Putamen (tissue), 1 donor: ENCODE measurements around the gene GPATCH2L.

Source experiments
- DNase-seq: peaks from one replicate; pipeline ENCODE4 v3.0.0-alpha.2; 2016; ENCODE audit warnings: low spot score

GPATCH2L gene

DNA sequence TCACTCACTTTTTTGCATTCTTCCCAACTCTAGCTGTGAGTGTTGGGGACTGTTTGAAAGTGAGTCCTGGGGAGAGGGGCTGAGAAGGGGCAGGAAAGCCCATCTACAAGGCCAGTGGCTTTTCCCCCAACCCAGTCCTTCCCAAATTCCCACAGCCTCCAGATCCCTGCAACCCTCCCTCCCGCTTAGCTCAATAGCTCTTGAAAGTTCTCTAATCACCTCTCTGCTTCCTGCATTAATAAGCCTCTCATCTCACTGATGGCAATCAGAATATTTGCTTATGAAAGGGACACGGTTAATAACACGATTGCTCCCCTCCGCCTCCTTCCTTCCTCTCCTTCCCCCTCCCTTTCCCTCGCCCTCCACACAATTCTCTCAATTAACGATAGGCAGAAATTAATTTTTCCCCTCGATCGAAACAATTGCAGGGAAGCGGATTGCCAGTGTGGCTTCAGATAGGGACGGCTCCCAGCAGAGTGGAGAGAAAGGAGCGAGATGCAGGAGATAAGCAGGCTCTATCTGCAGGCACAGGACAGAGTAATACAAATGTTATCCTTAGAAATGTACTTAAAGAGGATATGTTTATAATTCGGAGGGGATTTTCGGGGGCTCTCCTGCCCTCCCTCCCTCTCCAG lies 15.1 kb upstream of the GPATCH2L start:
- DNase-seq = no peak

DNA sequence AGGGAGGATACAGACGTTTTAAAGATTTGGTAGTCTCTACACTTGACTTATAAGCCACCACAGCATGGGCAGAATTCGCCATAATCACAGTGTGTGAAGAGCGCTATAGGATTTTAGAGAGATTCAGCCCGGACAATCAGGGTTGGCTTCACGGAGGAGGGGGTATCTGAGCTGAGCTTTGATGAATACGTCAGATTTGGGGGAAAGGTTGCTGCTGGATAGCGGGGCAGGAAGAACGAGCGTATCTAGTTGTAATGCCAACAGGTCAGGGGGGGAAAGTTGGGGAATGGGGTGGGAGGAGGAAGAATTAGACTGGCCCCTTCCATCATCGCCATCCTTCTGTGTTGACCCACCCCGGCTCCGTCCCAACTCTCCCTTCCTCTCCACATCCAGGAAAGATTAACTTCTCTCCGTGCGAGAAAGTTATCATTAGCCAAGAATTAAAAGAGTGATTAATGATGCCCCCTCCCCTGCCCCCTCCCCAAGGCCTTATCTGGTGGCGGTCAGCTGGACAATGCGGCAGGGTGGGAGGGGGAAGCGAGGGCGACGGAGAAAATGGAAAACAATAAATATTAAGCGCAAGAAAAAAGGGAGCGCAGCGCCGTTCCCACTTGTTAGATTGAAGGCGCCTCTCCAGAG lies 13.5 kb upstream of the GPATCH2L start:
- DNase-seq = no peak

DNA sequence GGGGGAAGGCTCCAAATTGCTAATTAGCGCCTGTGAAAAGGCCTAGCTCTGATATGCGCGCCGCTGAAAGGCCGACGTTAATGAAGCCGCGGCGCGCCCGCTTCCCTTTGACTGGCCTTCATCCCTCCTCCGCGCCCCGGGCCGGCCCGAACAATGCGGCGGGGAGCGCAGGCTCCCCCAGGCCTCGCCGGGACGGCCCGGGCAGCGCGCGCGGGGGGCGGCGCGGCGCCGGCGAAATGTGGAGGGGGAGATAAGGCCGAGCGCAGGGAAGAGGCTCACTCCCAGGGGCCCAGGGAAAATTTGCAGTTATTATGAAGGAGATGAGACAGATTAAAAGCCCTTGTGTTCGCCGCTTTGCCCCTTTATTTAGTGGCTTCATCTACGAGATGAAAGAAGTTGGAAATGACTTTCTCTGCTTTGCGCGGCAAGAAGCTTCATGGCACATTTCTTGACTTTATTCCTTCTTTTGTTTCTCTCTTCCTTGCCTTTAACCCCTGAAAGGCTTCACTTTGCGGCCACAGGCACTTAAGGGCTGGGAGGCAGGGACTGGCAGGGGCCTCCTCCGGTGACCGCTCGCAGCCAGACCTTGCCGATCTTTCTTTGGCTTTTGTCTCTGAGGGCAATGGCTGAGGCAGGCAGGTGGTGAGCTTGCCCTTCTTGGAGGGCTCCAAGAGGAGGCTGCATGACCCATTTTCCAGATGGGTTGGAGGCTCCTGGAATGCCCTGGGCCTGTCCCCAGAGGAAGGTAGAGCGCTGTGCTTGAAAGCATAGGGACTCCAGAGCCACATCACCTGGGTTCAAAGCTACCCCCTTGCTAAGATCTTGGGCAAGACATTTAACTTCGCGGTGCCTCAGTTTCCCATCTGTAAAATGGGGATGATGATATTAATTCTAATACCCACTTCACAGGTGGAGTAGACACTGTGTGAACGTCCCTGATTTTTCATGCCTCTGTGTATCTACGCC lies 12.7 kb upstream of the GPATCH2L start:
- no peak for DNase-seq

GRCh38 chr14:76143642-76144041 lies 8.1 kb upstream of the GPATCH2L start:
- no peak for DNase-seq

DNA sequence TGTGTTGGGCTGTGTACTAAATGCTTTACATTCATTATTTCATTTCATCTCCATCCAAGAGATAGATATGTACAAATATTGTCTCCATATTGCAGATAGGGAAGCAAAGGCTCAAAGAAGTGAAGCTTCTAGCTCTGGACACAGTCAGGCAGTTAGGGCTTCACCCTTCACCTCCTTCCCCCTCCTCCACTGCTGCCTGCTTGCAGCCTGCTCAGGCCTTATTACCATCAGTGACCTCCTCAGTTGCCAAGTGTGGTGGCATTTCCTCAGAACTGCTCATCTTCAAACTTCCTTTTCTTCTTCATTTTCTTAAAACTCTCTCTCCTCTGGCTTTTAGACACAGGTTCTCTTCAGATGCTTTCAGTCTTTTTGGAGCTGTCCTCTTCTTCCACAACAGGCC lies 4.7 kb upstream of the GPATCH2L start:
- DNase-seq = no peak

DNA sequence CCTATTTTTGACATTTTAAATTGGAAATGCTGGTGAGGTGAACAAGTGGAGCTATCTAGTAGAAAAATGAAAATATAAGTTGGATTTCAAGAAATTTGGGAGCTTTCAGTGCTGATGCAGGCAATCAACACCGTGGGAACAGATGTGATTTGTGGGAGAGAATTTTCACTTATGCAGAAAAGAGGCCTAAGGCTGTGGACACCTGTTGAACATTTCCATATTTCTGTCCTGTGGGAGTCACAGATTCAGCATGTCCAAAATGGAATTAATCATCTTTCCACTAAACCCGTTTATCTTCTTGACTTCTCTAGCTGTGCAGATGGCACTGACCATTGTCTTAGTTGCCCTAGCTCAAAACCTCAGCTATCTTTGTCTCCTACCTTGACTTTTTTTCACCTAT lies 2.5 kb upstream of the GPATCH2L start:
- no peak for DNase-seq

GRCh38 chr14:76152333-76152681 lies 585 bp downstream of the GPATCH2L start:
- peak; percentile 12 for DNase-seq

- DNase-seq = no peak
Measured at GRCh38 chr14:76153919-76154318, 2.2 kb downstream of the GPATCH2L start.

DNA sequence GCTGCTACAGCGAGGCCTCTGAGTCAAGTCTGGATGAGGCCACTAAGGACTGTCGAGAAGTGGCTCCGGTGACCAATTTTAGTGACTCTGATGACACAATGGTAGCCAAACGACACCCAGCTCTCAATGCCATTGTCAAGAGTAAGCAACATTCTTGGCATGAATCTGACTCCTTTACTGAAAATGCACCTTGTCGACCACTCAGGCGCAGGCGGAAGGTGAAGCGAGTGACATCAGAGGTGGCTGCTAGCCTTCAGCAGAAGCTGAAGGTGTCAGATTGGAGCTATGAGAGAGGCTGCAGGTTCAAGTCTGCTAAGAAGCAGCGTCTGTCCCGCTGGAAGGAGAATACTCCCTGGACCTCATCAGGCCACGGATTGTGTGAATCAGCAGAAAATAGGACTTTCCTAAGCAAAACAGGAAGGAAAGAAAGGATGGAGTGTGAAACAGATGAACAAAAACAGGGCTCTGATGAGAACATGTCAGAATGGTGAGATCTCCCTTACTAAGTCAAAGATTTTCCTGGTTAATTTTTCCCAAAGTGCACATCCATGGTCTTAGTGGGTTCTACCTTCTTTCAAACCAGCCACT lies 2.9 kb downstream of the GPATCH2L start:
- no peak for DNase-seq

GRCh38 chr14:76163668-76164363 lies 12.1 kb downstream of the GPATCH2L start:
- no peak for DNase-seq

DNA sequence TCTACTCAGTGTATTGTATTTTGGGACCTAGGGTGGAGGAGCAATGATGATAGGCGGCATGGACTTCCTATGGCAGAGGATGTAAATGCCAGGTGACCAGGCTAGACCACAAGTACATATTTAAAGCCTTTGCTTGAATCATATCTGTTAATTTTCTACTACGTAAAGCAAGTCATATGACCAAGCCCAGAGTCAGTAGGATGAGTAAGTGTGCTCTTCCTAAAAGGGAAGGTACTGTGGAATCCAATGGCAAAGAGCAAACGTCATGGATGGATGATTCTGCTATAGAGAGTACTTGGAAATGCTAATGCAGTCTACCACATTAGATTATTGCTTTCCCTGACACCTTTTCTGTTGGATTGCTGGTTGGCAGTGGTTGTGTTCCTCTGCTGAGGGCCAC lies 16.8 kb downstream of the GPATCH2L start:
- DNase-seq = no peak

- DNase-seq = no peak
Measured at GRCh38 chr14:76169776-76170175, 18.1 kb downstream of the GPATCH2L start.

- no peak for DNase-seq
Measured at GRCh38 chr14:76174982-76175381, 23.3 kb downstream of the GPATCH2L start.

GRCh38 chr14:76175942-76176341 lies 24.2 kb downstream of the GPATCH2L start:
- no peak for DNase-seq

DNA sequence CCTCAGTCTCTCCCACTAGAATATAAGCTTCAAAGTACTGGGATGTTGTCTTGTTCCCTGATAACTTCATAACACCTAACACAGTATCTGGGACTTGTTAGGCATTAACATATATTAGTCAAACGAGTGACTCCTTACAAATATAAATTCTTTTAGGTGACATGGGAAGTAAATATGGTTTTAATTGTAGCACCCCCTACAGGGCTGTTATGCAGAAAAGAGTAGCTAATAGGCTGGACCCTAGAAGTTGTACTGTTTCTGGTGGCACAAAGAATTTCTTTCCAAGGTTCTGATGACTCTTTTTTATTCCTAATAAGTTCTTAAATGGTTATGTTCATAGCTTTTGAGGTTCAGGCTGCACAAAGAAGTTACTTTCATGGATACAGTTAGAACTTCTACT lies 29.8 kb downstream of the GPATCH2L start:
- no peak for DNase-seq

- no peak for DNase-seq
Measured at GRCh38 chr14:76186308-76187027, 34.7 kb downstream of the GPATCH2L start.

- peak; percentile 46 for DNase-seq
Measured at GRCh38 chr14:76191297-76191696, 39.6 kb downstream of the GPATCH2L start.

DNA sequence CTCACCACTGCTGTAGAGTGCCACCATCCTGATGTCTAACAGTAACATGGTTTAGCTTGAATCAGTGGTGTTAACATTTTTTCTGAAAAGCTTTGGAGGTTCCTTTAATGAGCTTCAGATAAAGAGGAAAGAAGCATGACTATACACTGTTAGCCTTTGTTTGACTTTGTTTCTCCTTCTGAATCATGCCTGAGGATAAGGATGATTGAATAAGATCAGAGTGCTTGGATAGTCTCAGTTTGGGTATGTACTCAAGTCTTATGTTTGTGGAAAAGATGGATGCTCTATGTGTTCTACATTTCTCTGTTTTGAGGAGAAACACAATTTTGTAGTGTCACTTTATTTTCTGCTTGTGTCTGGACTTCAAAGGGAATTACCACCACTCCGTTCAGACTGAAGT lies 42.0 kb downstream of the GPATCH2L start:
- DNase-seq = no peak

- no peak for DNase-seq
Measured at GRCh38 chr14:76194327-76194726, 42.6 kb downstream of the GPATCH2L start.

GRCh38 chr14:76195003-76195402 lies 43.3 kb downstream of the GPATCH2L start:
- no peak for DNase-seq

- peak; percentile 9 for DNase-seq
Measured at GRCh38 chr14:76196980-76197695, 45.4 kb downstream of the GPATCH2L start.
